Stimulated activated naive CD8-positive, alpha-beta T cell treated with anti-CD3 and anti-CD28 coated beads, Interleukin-15, amount 100 ng/mL, for 72 hours (primary cell): ENCODE data around the gene TIMM13.

Experiments
- ATAC-seq: fragments of 150-1000 bp; cut with Tn5 transposase; 2 replicates; pipeline ENCODE4 v1.10.0; 2021; ENCODE audit warnings: mild to moderate bottlenecking, moderate library complexity
- DNase-seq, 2 donors: peaks; one replicate each; pipeline ENCODE4 v3.0.0; 2021 to 2022
- H3K27ac Mint-ChIP-seq, 2 donors: one replicate each; pipeline ENCODE4 v1.8.0; 2022; ENCODE audit warnings: mild to moderate bottlenecking in 2 of 2, mixed read lengths in 2 of 2, moderate library complexity in 2 of 2
- H3K27me3 Mint-ChIP-seq: one replicate; pipeline ENCODE4 v1.8.0; 2022; ENCODE audit warnings: mixed read lengths
- H3K4me1 Mint-ChIP-seq: one replicate; pipeline ENCODE4 v1.8.0; 2022; ENCODE audit warnings: mild to moderate bottlenecking, mixed read lengths
- H3K4me3 Mint-ChIP-seq, 2 donors: one replicate each; pipeline ENCODE4 v1.8.0; 2022; ENCODE audit warnings: mild to moderate bottlenecking in 2 of 2, mixed read lengths in 2 of 2, moderate library complexity in 1 of 2
- H3K9me3 Mint-ChIP-seq, 2 donors: one replicate each; pipeline ENCODE4 v1.8.0; 2022; ENCODE audit warnings: mixed read lengths in 2 of 2

The TIMM13 gene

DNA sequence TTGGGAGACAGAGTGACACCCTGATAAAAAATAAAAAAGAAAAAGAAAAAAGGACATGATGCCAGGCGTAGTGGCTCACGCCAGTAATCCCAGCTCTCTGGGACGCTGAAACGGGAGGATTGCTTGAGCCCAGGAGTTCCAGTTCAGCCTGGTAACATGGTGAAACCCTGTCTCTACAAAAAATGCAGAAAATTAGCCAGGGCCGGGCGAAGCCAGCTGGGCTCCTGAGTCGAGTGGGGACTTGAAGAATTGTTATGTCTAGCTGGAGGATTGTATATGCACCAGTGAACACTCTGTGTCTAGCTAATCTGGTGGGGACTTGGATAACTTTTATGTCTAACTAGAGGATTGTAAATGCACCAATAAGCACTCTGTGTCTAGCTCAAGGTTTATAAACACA lies 35.0 kb downstream of the TIMM13 start:
- Mint-ChIP-seq H3K27ac (no peak overlapping the region), H3K4me1 (peaks cover 18% of the 10 kb centered on the region)

DNA sequence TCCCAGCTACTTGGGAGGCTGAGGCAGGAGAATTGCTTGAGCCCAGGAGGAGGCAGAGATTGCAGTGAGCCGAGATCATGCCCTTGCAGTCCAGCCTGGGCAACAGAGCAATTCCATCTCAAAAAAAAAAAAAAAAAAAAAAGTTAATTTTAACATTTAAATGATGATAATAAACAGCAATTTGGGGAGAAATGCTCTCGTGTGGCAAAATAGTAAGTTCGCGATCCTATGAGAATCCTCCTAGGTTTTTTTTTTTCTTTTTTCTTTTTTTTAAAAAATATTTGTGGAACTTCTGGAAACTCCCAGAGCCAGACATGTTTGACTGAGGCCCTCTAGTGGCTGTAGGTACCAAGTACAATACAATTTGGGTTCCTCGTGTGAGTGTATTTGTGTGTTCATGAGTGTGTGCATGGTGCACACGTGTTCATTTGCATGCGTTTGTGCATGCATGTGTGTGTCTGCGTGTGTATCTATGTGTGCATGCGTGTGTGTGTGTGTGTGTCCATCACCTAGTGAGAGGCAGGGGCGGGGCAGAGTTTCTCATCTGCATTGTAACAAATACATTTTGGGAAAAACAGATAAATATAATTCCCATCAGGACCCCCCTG lies 36.2 kb downstream of the TIMM13 start:
- Mint-ChIP-seq H3K9me3 (no peaks in the 10 kb centered on the region), H3K27ac (no peak overlapping the region), H3K4me3 (no peak overlapping the region), H3K27me3 (peaks cover 9% of the 10 kb centered on the region), H3K4me1 (peaks cover 18% of the 10 kb centered on the region)
- DNase-seq (peak; percentile 20 to 37), ATAC-seq (no peak)

More for the DNA sequence above, 35.0 kb downstream of the TIMM13 start:
- Mint-ChIP-seq H3K9me3 (no peaks in the 10 kb centered on the region), H3K27me3 (peaks cover 9% of the 10 kb centered on the region), H3K4me3 (no peak overlapping the region)
- DNase-seq = no peak
- no peak for ATAC-seq

DNA sequence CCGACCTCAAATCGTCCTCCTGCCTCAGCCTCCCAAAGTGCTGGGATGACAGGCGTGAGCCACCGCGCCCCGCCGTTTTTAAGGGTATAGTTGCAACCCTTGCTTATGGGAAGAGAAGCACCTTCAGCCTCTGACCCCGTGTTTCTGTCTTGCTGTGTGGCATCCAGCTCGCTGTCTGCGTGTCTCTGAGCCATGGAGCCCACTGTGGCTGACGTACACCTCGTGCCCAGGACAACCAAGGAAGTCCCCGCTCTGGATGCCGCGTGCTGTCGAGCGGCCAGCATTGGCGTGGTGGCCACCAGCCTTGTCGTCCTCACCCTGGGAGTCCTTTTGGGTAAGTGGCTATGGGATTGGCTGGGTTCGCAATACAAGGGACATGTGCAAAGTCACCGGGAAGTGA lies 37.8 kb downstream of the TIMM13 start:
- ATAC-seq (no peak), DNase-seq (no peak)
- H3K4me3 Mint-ChIP-seq = no peak overlapping the region
- peaks cover 9% of the 10 kb centered on the region for H3K27me3 Mint-ChIP-seq
- no peak overlapping the region for H3K27ac Mint-ChIP-seq
- no peaks in the 10 kb centered on the region for H3K9me3 Mint-ChIP-seq
- peaks cover 18% of the 10 kb centered on the region for H3K4me1 Mint-ChIP-seq

- no peak for DNase-seq
- no peak for ATAC-seq
- no peak overlapping the region for H3K4me3 Mint-ChIP-seq
- no peak overlapping the region for H3K27ac Mint-ChIP-seq
- H3K4me1 Mint-ChIP-seq = peaks cover 12% of the 10 kb centered on the region
- H3K27me3 Mint-ChIP-seq = peaks cover 9% of the 10 kb centered on the region
- no peaks in the 10 kb centered on the region for H3K9me3 Mint-ChIP-seq
Measured at GRCh38 chr19:2387367-2388288, 39.8 kb downstream of the TIMM13 start.

DNA sequence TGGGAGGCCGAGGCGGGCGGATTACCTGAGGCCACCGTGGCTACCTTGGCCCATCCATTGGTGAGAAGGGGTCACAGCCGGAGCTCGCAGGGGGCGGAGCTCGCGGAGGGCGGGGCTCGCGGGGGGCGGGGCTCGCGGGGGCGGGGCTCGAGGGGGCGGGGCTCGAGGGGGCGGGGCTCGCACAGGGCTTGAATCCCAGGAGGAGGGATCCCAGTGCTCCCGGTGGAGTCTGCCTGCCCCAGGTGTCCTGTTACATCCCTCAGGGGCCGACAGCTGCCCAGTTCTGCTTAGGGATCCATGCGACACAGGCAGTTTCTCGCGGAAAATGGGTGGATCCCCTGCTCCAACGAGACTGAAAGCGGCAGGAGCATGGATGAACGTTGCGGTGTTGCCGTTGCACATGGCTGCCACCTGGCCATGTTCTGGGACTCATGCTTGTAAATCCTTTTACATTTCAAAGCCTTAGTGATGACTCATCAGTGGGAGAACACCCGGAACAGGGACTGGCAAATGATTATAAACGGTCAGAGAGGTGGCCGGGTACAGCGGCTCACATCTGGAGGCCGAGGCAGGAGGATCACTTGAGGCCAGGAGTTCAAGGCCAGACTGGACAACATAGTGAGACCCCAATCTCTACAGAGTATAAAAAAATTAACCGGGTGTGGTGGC lies 42.2 kb downstream of the TIMM13 start:
- peaks cover 5 to 14% of the 10 kb centered on the region in 2 donors for H3K9me3 Mint-ChIP-seq
- DNase-seq (no peak), ATAC-seq (no peak)
- no peak overlapping the region for H3K27ac Mint-ChIP-seq
- H3K27me3 Mint-ChIP-seq = no peaks in the 10 kb centered on the region
- H3K4me1 Mint-ChIP-seq = peaks cover 6% of the 10 kb centered on the region
- H3K4me3 Mint-ChIP-seq = no peak overlapping the region

- Mint-ChIP-seq H3K27ac (no peak overlapping the region), H3K9me3 (peaks cover 18 to 34% of the 10 kb centered on the region in 2 donors), H3K4me3 (no peak overlapping the region), H3K4me1 (peaks cover 6% of the 10 kb centered on the region), H3K27me3 (no peaks in the 10 kb centered on the region)
- ATAC-seq (no peak), DNase-seq (no peak)
Measured at GRCh38 chr19:2382530-2383222, 44.7 kb downstream of the TIMM13 start.

- ATAC-seq = no peak
- Mint-ChIP-seq H3K4me1 (peaks cover 6% of the 10 kb centered on the region), H3K4me3 (no peak overlapping the region), H3K27ac (no peak overlapping the region), H3K27me3 (no peaks in the 10 kb centered on the region), H3K9me3 (peaks cover 21 to 38% of the 10 kb centered on the region in 2 donors)
- DNase-seq = no peak
Measured at GRCh38 chr19:2381148-2381820, 46.1 kb downstream of the TIMM13 start.

DNA sequence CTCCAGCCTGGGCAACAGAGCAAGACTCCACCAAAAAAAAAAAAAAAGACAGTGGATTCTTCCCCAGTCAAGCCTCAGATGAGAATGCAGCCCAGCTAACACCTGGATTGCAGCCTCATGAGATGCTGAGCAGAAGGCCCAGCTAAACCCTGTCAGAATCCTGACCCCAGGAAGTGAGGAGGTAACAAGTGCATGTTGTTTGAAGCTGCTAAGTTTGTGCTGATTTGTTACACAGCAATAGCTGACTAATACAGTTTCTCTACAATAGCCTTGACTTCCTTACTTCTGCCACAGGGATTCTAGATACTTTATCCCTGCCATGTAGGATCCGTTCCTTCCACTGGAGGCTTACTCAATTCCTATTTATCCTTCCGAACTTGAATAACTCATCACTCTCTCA lies 46.8 kb downstream of the TIMM13 start:
- no peak for ATAC-seq
- Mint-ChIP-seq H3K27me3 (no peaks in the 10 kb centered on the region), H3K9me3 (peaks cover 21 to 38% of the 10 kb centered on the region in 2 donors), H3K4me3 (no peak overlapping the region), H3K27ac (no peak overlapping the region), H3K4me1 (peaks cover 6% of the 10 kb centered on the region)
- DNase-seq = no peak

DNA sequence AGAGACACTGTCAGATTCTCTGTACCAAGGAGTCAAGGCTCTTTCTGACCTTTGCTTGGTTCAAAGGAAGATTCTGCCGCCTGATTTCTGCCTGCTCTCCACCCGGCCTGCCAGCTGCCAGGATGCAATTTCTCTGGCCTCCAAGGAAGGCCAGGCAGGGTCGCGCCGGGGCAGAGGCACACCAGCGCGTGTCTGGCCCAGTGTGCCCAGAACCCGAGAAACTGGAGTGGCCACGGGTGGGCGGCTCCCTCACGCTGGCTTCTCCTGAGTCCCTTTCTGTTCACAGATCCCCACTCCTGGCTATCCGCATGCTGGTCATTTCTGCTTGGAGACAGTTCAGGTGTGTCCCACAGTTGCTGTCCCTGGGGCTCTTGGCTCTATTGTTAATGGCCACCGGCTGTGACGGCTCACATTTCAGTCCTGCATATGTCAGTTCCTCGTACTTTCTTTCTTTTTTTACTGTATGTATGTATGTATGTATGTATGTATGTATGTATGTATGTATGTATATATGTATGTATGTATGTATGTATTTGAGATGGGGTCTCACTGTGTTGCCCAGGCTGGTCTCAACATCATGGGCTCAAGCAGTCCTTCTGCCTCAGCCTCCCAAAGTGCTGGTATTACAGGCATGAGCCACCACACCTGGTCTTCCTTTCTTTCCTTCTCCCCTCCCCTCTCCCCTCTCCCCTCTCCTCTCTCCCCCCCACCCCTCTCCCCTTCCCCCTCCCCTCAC lies 50.4 kb downstream of the TIMM13 start:
- H3K27me3 Mint-ChIP-seq = peaks cover 7% of the 10 kb centered on the region
- ATAC-seq (no peak), DNase-seq (no peak)
- H3K9me3 Mint-ChIP-seq = peaks cover 21 to 38% of the 10 kb centered on the region in 2 donors
- H3K27ac Mint-ChIP-seq = no peak overlapping the region
- no peak overlapping the region for H3K4me3 Mint-ChIP-seq
- no peaks in the 10 kb centered on the region for H3K4me1 Mint-ChIP-seq
